CD4-positive, CD25-positive, alpha-beta regulatory T cell (primary cell): ENCODE measurements around the gene RBM17. TPM values are rescaled to one million over a fixed set of nuclear protein-coding genes. Genes with fewer than 3 reads are reported as not detected.
A peak's percentile ranks its signal among the peaks of the same experiment; 100 is the strongest.
"Not testable (repeated sequence)": the region's sequence is repeated elsewhere in the genome, so short reads cannot be mapped to it uniquely, and the experiment has no call there.

Experiments
- ATAC-seq, 2 donors: fragments of 150-1000 bp; cut with Tn5 transposase; one replicate each; pipeline ENCODE4 v1.10.0; 2021; ENCODE audit warnings: low read depth in 2 of 2, moderate number of reproducible peaks in 2 of 2, moderate library complexity in 1 of 2
- DNase-seq, 3 donors: peaks; one replicate each; pipeline versions ENCODE4 v3.0.0 to v3.0.0-alpha.2; 2012 to 2022; ENCODE audit warnings: mixed read lengths in 1 of 3
- H3K27ac ChIP-seq: one replicate; pipeline ENCODE4 v1.7.0; 2013; ENCODE audit warnings: mild to moderate bottlenecking, low read length; ENCODE audit not compliant: insufficient read depth, poor library complexity, severe bottlenecking
- H3K27me3 ChIP-seq: one replicate; pipeline ENCODE4 v1.7.0; 2013; ENCODE audit warnings: low read length; ENCODE audit not compliant: control insufficient read depth, insufficient read depth
- H3K36me3 ChIP-seq: one replicate; pipeline ENCODE4 v1.7.0; 2013; ENCODE audit warnings: mild to moderate bottlenecking, low read length, moderate library complexity; ENCODE audit not compliant: control insufficient read depth, insufficient read depth
- H3K4me1 ChIP-seq: 2 replicates; pipeline ENCODE4 v1.7.0; 2013; ENCODE audit warnings: mild to moderate bottlenecking, low read length; ENCODE audit not compliant: insufficient read depth, control insufficient read depth, poor library complexity, severe bottlenecking
- H3K4me3 ChIP-seq: one replicate; pipeline ENCODE4 v1.7.0; 2013; ENCODE audit warnings: low read depth, mild to moderate bottlenecking, low read length, moderate library complexity
- H3K9me3 ChIP-seq, 2 experiments: 1 replicate in 1 of 2; 2 replicates in 1 of 2; pipeline ENCODE4 v1.7.0; 2013; ENCODE audit warnings: low read length in 2 of 2, mild to moderate bottlenecking in 1 of 2, moderate library complexity in 1 of 2; ENCODE audit not compliant: control insufficient read depth in 2 of 2
- H3K27ac Mint-ChIP-seq, 3 donors: one replicate each; pipeline ENCODE4 v1.8.0; 2020 to 2022; ENCODE audit warnings: mild to moderate bottlenecking in 3 of 3, mixed read lengths in 3 of 3, moderate library complexity in 2 of 3
- H3K27me3 Mint-ChIP-seq: one replicate; pipeline ENCODE4 v1.8.0; 2022; ENCODE audit warnings: mild to moderate bottlenecking, mixed read lengths
- H3K36me3 Mint-ChIP-seq: one replicate; pipeline ENCODE4 v1.8.0; 2020; ENCODE audit warnings: mixed read lengths
- H3K4me1 Mint-ChIP-seq, 4 donors: one replicate each; pipeline ENCODE4 v1.8.0; 2020 to 2022; ENCODE audit warnings: mixed read lengths in 4 of 4, mild to moderate bottlenecking in 1 of 4
- H3K4me3 Mint-ChIP-seq, 4 donors: one replicate each; pipeline ENCODE4 v1.8.0; 2020 to 2022; ENCODE audit warnings: mild to moderate bottlenecking in 4 of 4, mixed read lengths in 4 of 4, moderate library complexity in 3 of 4
- H3K9me3 Mint-ChIP-seq, 7 donors: one replicate each; pipeline ENCODE4 v1.8.0; 2020 to 2022; ENCODE audit warnings: mixed read lengths in 7 of 7, mild to moderate bottlenecking in 3 of 7, moderate library complexity in 2 of 7
- polyA plus RNA-seq, 4 donors: library from polyadenylated mRNA; unstranded; fragments of 300-500 nt; fragmentation: Illumina TruSeq; gene quantifications; one replicate each; pipeline ENCODE4 v1.2.3, GENCODE V29; 2021
- total RNA-seq: library from RNA; stranded (reverse); gene quantifications from one replicate; pipeline ENCODE4 v1.2.3, GENCODE V29; 2022

The RBM17 gene
- total and polyA plus RNA-seq, 5 donors from 2014 or later: 63.6 to 168 (median 66.8) TPM

DNA sequence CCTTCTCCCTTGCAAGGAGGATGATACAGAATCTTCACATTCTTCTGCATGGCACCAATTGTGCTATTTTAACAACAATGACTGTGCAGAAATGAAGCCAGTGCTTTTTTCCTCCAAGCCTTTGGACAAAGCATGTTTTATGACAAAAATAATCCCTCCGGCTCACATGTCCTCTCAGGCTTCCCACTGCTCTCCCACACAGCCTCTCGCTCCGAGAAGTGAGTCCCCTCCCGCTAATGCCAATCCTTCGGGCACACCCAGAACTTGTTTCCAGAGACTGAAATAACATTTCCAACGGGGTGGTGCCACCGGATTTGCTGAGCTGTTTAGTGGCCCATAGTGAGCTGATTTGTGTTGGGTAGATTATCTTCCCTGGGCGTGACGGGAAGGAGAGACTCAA, 35.8 kb downstream of the RBM17 start:
- no peak for DNase-seq
- H3K27me3 ChIP-seq: no peaks in the 10 kb centered on the region
- H3K27ac Mint-ChIP-seq: peak overlapping the region in 1 of 3 donors; percentile 23
- ATAC-seq: no peak
- no peaks in the 10 kb centered on the region for H3K36me3 Mint-ChIP-seq
- peaks cover 7% of the 10 kb centered on the region for H3K27me3 Mint-ChIP-seq
- no peak overlapping the region for H3K27ac ChIP-seq
- no peak overlapping the region for H3K4me3 ChIP-seq
- no peaks in the 10 kb centered on the region for H3K9me3 Mint-ChIP-seq
- no peaks in the 10 kb centered on the region for H3K9me3 ChIP-seq
- no peaks in the 10 kb centered on the region for H3K4me1 ChIP-seq
- no peak overlapping the region for H3K4me3 Mint-ChIP-seq
- no peaks in the 10 kb centered on the region for H3K36me3 ChIP-seq
- H3K4me1 Mint-ChIP-seq: peaks cover 2 to 10% (median 8%) of the 10 kb centered on the region in 4 donors

DNA sequence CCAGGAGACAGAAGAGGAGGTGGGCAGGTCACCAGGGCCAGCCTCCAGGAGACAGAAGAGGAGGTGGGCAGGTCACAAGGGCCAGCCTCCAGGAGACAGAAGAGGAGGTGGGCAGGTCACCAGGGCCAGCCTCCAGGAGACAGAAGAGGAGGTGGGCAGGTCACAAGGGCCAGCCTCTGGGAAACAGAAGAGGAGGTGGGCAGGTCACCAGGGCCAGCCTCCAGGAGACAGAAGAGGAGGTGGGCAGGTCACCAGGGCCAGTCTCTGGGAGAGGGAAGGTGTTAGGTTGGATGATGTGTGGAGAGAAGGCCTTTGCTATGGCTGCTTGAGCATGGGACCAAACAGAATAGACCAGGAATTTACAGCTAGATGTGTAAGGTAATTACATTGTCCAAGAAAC, 38.6 kb downstream of the RBM17 start:
- H3K27ac Mint-ChIP-seq, H3K4me3 ChIP-seq, H3K4me3 Mint-ChIP-seq, H3K9me3 ChIP-seq, ATAC-seq, H3K27me3 ChIP-seq, H3K4me1 ChIP-seq, H3K9me3 Mint-ChIP-seq, DNase-seq, H3K36me3 ChIP-seq, H3K36me3 Mint-ChIP-seq, H3K27ac ChIP-seq: not testable (repeated sequence)
- Mint-ChIP-seq H3K27me3 (peaks cover 16% of the 10 kb centered on the region), H3K4me1 (peaks cover 4 to 18% (median 9%) of the 10 kb centered on the region in 4 donors)

DNA sequence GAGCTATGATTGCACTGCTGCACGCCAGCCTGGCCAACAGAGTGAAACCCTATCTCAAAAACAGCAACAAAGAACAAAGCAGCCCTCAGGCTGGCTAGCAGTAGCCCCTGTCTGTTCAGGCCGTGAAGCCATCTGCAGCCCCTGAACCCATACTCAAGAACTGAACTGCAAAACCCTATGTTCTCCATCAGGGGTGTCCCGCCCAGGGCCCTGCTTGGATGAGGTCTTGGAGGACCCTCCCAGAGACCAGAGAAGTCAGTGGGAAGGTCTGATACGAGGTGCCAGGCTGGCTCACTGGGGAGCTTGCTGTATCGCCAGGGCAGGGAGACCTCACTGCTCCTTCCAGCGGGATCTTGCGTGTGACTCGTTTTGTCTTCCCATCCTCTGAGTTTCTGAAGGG, 39.3 kb downstream of the RBM17 start:
- DNase-seq (no peak), ATAC-seq (no peak)
- peaks cover 16% of the 10 kb centered on the region for H3K27me3 Mint-ChIP-seq
- Histone ChIP-seq H3K36me3 (no peaks in the 10 kb centered on the region), H3K4me3 (no peak overlapping the region), H3K27me3 (no peaks in the 10 kb centered on the region), H3K4me1 (peaks cover 6% of the 10 kb centered on the region), H3K27ac (no peak overlapping the region), H3K9me3 (no peaks in the 10 kb centered on the region)
- no peaks in the 10 kb centered on the region for H3K36me3 Mint-ChIP-seq
- H3K9me3 Mint-ChIP-seq: peaks cover 0 to 2% (median 0%) of the 10 kb centered on the region in 7 donors
- no peak overlapping the region for H3K4me3 Mint-ChIP-seq
- no peak overlapping the region for H3K27ac Mint-ChIP-seq
- peaks cover 4 to 18% (median 9%) of the 10 kb centered on the region in 4 donors for H3K4me1 Mint-ChIP-seq

DNA sequence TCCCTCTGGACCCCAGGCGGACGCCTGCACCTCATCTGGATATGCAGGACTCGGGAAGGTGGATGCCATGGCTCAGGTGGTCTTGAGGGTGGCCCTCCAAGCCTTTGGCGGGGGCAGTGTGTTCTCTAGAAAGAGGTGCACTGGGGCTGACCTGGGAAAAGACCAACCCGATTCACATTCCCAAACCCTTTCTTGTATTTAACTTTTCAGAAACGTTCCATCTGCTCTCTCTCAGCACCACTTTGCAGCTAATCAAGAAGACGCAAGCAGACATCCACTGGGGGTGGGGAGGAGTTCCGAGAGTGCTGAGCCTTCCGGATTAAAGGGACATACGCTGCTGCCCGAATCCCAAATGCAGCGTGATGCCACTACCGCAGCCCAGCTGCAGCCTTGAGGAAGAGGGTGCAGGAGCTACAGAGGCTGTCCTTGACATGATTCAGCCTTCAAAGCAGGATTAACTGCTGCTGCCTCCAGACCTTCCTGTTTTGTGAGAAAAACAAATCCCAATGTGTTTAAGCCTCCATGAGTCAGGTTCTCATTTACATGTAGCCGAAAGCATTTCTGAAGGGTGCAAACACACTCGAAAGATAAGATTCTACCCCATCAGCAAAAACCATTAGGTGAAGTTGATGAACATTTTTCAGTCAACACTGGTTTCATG, 39.9 kb downstream of the RBM17 start:
- H3K27me3 Mint-ChIP-seq: peaks cover 16% of the 10 kb centered on the region
- peaks cover 4 to 19% (median 8%) of the 10 kb centered on the region in 4 donors for H3K4me1 Mint-ChIP-seq
- Histone ChIP-seq H3K36me3 (no peaks in the 10 kb centered on the region), H3K27me3 (no peaks in the 10 kb centered on the region), H3K9me3 (no peaks in the 10 kb centered on the region), H3K27ac (no peak overlapping the region), H3K4me3 (no peak overlapping the region), H3K4me1 (peaks cover 6% of the 10 kb centered on the region)
- DNase-seq: no peak
- peaks cover 0 to 2% (median 0%) of the 10 kb centered on the region in 7 donors for H3K9me3 Mint-ChIP-seq
- peak overlapping the region in 1 of 4 donors; percentile 21 for H3K4me3 Mint-ChIP-seq
- no peak overlapping the region for H3K27ac Mint-ChIP-seq
- H3K36me3 Mint-ChIP-seq: no peaks in the 10 kb centered on the region
- no peak for ATAC-seq

DNA sequence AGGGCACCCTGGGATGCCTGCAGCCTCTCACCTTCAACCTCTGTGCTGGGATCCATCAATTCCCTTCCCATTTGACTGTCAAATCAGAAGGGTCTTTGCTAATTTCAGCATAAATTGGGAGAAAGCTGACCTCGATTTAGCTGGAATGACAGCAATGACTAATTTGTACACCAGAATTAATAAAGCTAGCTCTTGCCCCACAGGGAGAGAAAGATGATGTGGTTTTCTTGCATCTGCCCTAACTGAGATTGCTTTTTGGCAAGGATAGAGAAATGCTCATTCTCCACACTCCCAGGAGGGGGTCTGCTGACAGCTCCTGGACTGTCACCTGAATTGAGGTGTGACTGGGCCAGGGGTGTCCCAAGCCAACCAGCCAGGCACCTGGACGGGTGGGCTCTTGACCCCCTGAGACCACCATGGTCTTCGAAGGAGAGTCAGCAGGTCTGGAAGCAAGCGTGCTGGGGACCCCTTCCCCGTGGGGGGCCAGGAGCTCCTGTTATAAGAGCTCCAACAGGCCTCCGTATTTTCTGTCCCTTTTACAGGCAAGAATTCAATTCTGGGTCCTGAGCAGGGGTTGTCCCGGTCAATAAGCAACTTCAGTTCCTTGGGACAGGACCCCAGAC, 42.1 kb downstream of the RBM17 start:
- Histone ChIP-seq H3K4me3 (no peak overlapping the region), H3K27ac (no peak overlapping the region), H3K36me3 (no peaks in the 10 kb centered on the region), H3K9me3 (no peaks in the 10 kb centered on the region), H3K27me3 (no peaks in the 10 kb centered on the region), H3K4me1 (peaks cover 22% of the 10 kb centered on the region)
- ATAC-seq: no peak
- Mint-ChIP-seq H3K27ac (no peak overlapping the region), H3K4me1 (peaks cover 14 to 37% (median 23%) of the 10 kb centered on the region in 4 donors), H3K36me3 (no peaks in the 10 kb centered on the region), H3K27me3 (peaks cover 25% of the 10 kb centered on the region), H3K4me3 (no peak overlapping the region), H3K9me3 (peaks cover 0 to 2% (median 0%) of the 10 kb centered on the region in 7 donors)
- DNase-seq: no peak

DNA sequence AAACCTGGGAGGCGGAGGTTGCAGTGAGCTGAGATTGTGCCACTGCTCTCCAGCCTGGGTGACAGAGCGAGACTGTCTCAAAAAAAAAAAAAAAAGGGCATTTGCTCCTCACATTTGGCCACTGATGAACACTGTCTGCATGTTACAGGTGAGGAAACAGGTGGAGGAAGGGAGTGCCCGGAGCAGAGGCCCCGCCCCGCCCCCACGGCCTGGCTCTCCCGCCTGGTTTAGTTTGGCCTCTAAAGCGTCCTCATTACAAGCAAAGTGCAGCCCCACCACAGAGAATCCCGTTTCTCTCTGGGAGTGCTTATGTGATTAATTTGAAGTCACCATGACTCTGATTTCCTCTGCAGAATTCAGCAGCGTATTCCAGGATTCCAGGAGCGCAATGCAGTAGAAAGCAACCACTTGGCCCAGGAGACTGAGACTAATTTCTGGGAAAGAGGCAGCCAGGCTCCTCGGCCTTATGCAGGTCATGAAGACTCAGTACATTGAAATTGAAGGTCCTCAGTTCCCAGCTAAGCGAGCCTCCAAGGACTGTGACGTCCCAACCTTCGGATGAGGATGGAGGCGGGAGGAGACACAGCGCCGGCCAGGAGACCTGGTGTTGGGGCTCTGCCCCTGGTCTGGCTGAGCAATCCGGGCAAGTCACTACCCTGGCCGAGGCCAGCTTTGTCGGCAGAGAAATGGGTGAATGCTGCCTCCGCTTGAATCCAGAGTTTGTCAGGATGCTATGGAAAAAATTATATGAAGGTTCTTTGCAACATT, 44.7 kb downstream of the RBM17 start:
- Histone ChIP-seq H3K36me3 (no peaks in the 10 kb centered on the region), H3K9me3 (no peaks in the 10 kb centered on the region), H3K4me1 (peaks cover 33% of the 10 kb centered on the region), H3K27ac (no peak overlapping the region), H3K27me3 (no peaks in the 10 kb centered on the region), H3K4me3 (no peak overlapping the region)
- no peaks in the 10 kb centered on the region for H3K36me3 Mint-ChIP-seq
- DNase-seq (no peak), ATAC-seq (no peak)
- peaks cover 40% of the 10 kb centered on the region for H3K27me3 Mint-ChIP-seq
- H3K4me3 Mint-ChIP-seq: no peak overlapping the region
- H3K9me3 Mint-ChIP-seq: peaks cover 0 to 2% (median 0%) of the 10 kb centered on the region in 7 donors
- peaks cover 14 to 48% (median 31%) of the 10 kb centered on the region in 4 donors for H3K4me1 Mint-ChIP-seq
- no peak overlapping the region for H3K27ac Mint-ChIP-seq

DNA sequence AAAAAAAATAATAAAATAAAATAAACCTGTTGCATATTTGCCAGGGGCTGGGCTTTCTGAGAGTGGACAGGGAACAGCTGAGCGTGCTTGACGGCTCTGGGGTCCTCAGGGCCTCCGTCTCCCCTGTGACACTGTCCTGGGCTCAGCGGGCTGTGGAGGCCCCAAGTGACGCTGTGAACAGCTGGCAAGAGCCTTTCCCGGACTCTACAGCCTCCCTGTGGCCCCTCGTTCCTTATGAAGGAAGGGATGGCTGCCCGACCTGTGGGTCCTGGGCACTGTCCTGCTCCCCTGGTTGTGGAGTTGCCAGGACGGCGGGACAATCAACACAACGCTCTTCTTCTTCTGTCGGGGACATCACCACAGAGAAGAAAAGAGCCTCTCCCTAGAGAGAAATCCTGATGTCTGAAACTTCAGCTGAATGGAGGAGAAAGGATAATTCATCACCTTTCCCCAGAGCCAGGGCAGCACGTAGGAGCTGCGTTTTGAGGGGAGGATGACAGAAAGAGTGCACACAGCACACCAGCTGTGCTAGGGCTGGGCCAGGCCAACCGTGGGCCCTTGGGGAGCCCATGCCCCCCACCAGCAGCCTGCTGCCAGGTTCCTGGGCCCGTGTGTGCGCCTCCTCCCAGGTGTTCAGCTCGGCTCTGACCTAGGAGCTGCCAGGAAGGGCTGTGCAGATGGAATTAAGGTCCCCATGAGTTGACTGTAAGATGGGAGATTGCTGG, 45.4 kb downstream of the RBM17 start:
- DNase-seq (no peak), ATAC-seq (no peak)
- Histone ChIP-seq H3K36me3 (no peaks in the 10 kb centered on the region), H3K9me3 (no peaks in the 10 kb centered on the region), H3K27me3 (no peaks in the 10 kb centered on the region), H3K4me1 (peaks cover 33% of the 10 kb centered on the region), H3K4me3 (no peak overlapping the region), H3K27ac (no peak overlapping the region)
- peaks cover 47% of the 10 kb centered on the region for H3K27me3 Mint-ChIP-seq
- no peaks in the 10 kb centered on the region for H3K36me3 Mint-ChIP-seq
- H3K4me1 Mint-ChIP-seq: peaks cover 10 to 45% (median 32%) of the 10 kb centered on the region in 4 donors
- peak overlapping the region in 1 of 4 donors; percentile 85 for H3K4me3 Mint-ChIP-seq
- peak overlapping the region in 1 of 3 donors; percentile 52 for H3K27ac Mint-ChIP-seq
- peaks cover 0 to 2% (median 0%) of the 10 kb centered on the region in 7 donors for H3K9me3 Mint-ChIP-seq
